T-helper 1 cell (primary cell): Measurements from ENCODE around the gene POM121L2.

Experiments
- DNase-seq, 5 donors: peaks; one replicate each; pipeline ENCODE4 v3.0.0-alpha.2; 2012 to 2020
- total RNA-seq, 4 donors: gene quantifications; one replicate each; lab custom pipeline; 2026; lab: John Stamatoyannopoulos, UW

POM121L2 gene
- total RNA-seq, result 0 reads per million in 4 donors

GRCh38 chr6:27312146-27312949 lies at the start of gene POM121L2:
Gene POM121L2, minus strand, starts transcription at chr6:27312273. Its CDS starts 103 bp downstream, at chr6:27312170.
- peak; percentile 14 to 62 (median 42) for DNase-seq

- no peak for DNase-seq
Measured at GRCh38 chr6:27359231-27359630, 47.2 kb upstream of the POM121L2 start.

DNA sequence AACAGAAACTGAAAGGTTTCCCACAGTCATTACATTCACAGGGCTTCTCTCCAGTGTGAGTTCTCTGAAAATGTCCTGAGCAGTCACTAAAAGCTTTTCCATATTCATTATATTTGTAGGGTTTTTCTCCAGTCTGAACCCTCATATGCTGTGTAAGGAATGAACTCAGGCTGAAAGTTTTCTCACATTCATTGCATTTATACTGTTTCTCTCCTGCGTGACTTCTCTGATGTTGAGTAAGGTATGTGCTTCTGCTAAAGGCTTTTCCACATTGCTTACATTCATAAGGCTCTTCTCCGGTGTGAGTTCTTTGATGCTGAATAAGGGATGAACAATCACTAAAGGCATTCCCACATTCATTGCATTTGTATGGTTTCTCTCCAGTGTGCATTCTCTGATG lies 46.7 kb upstream of the POM121L2 start:
- DNase-seq, result no peak

DNA sequence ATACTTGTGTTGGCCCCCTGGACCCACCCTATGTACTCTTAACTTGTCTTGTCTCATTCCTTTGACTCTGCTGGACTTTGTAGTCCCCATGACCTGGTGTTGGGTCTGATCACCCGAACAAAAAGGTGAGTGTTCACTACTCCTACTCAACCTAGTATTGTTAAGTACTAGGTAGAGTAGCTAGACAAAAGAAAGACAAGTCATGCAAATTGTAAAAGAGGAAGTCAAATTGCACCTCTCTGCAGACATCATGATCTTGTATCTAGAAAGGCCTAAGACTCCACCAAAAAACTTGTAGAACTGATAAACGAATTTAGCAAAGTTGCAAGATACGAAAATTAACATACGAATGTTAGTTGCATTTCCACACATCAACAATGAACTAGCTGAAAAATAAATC lies 40.8 kb upstream of the POM121L2 start:
- no peak for DNase-seq

- no peak for DNase-seq
Measured at GRCh38 chr6:27334141-27334540, 22.1 kb upstream of the POM121L2 start.

DNA sequence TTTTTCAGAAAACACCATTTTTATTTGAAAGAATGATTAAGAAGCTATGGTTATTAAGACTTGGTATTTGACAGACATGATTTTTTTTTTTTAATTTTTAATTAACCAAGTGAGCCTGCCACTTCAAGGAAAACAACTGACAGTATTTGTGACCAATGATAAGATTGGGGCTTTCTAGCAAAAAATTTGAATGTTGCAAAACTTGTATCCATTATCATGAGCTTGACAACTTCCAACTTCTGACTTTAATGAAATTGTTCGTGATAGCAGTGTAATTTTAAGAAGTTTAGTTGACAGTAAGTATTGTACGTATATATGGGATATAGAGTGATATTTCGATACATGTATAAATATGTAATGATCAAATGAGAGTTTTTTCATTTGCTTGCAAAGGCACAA lies 21.6 kb upstream of the POM121L2 start:
- DNase-seq, result no peak

DNA sequence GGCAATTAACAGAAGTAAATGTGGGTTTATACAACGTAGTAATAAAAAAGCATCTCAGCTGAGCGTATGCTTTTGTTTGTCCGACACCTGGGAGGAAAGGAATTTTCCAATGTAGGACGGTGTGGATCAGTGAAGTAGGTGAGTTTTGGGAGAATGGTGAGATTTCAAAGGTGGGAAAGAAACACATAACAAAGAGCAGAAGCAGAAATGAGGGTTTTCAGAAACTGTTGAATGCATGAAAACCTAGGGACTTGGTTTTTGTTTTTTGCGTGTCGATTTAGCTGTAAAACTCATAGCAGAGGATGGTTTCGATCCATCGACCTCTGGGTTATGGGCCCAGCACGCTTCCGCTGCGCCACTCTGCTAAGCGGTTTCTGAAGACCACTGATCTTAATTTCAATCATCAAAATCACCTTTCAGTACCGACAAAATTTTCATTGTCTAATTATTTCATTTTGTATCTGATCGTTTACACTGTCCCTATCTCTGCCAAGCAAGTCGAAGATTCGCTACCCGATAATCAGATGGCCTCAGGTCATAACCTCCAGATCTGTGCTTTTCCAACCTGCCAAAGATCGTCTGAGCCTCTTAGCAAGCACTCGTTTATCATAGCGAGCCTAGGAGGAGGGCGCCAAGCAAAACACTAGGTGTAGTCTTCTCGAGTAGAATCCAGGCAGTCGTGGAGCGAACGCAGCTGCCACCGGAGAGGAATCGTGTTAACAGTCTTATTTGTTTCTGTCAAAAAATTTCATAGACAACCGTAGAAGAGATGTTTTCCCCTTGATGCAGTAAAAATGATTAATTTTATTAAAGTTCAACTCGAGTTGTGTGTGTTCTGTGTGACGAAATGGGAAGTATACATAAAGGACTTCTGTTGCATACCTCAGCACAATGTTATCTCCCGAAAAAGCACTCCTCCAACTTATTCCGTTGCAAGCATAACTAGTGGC lies 20.9 kb upstream of the POM121L2 start:
- DNase-seq, result peak in 4 of 5 donors; percentile 24 to 37 (median 32)

DNA sequence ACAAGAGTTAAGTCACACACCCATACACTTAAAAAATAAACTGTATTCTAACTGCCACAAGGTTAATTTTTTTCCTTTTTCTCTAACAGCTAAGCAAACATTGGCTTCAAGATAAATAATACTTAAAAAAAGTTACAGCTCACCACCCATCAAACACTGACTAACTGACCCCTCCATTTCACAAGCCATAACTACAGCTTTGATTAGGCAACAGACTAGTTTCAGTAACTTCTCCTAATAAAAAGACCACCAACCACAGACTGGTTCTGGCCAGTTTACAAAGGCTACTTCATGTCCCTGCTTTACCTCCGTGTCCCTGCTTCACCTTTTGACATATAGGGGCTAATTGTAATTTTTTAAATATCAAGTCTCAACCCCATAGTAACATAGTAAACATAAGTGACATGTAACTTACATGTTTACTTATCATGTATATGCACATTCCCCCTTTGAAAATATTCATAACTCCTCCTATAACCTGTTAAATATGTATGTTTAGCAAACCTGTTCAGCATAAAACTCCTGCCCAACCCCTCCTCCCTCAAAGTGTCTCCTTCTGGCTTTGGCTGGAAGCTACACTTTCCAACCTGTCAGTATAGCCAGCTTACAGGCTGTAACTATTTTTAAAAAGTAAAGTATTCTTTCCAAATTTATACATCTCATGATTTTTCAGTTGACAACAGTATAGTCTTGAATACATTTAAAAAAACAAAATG lies 15.1 kb upstream of the POM121L2 start:
- DNase-seq, result no peak

DNA sequence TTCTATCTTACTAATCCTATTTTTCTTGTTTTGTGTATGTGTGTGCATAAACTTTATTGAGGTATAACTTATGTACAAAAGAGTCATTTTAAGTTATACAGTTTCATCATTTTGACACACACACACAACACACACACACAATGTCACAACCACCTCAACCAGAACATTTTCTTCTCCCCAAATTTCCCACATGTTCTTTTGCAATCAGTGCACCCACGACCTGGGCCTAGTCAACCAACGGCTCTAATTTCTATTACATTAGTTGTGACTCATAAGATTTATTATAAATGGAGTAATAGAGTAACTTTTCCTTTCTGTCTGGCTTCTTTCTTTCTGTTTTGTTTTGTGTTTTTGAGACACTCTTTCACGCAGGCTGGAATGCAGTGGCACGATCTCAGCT lies 9.8 kb upstream of the POM121L2 start:
- no peak for DNase-seq

DNA sequence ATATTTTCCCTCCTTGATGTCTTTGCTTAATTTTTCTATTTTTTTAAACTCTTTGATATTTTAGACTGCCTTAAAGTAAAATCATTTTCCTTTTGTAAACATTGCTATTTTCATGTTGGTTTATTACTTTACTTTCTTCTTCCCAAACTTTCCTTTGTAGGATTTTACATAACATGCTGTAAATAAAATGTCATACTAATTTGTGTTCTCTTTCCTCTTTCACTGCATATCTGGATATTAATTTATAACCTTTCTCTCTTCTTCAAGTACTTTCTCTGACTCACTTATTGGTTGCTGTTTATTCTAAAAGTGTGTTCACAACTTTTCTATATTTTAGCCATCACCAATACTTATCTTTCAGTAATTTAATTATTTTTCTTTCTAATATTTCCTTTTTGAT lies 9.3 kb upstream of the POM121L2 start:
- no peak for DNase-seq

DNA sequence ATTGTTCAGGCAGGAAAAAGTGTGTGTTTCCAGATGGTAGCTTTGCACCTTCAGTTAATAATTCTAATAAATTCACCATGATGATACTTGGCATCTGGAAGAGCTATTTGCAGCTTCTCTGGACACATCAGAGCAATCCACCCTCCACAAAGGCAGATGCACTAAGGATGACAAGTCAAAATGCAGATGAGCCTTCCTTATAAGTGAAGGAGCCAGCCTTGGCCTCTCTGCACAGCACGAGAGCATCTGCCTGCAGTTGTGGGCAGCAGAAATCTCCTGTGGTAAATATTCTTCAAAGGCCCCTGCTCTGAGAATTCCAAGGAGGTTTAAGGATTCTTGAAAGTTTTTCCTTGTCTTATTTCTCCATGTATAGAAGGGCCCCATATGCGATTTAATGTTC lies 6.9 kb upstream of the POM121L2 start:
- no peak for DNase-seq

DNA sequence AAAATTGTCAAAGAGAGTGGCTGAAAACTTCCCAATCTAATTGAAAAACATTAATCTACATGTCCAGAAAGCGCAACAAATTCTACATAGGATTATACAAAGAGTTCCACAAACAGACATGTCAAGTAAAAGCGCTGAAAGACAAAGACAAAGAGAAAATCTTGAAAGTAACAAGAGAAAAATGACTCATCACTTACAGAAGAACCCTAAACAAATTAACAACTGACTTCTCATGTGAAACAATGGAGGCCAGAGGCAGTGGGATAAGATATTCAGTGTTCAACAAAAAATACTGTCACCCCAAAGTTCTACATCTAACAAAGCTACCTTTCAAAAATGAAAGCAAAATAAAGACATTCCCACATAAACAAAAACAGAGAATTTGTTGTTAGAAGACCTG lies 2.0 kb upstream of the POM121L2 start:
- no peak for DNase-seq

GRCh38 chr6:27312950-27313271 lies 838 bp upstream of the POM121L2 start:
- no peak for DNase-seq

GRCh38 chr6:27311806-27312145 lies 297 bp downstream of the POM121L2 start:
- DNase-seq, result no peak

DNA sequence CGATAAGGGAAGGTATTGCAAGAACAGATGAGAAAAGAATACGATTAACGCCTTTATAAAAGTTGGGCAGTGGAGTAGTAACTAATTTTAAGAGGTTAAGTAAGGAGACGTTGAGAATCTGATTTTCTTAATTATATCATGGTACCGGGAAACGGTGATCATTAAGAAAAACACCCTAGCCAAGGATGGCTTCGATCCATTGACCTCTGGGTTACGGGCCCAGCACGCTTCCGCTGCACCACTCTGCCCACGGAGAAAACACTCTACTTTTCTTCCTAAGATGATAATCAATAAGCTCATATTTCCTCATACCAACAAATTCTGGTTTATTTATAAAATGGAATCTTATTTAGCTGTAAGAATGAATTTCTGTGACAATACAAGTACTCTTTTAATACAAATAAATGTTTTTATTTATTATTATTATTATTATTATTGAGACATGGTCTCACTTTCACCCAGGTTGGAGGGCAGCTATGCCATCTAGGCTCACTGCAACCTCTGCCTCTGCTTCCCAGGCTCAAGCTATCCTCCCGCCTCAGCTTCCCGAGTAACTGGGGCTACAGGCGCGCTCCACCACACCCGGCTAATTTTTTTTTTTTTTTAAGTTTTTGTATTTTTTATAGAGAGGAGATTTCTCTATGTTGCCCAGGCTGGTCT lies 8.3 kb downstream of the POM121L2 start:
- DNase-seq, result no peak

GRCh38 chr6:27297857-27298730 lies 14.0 kb downstream of the POM121L2 start:
- DNase-seq, result no peak

DNA sequence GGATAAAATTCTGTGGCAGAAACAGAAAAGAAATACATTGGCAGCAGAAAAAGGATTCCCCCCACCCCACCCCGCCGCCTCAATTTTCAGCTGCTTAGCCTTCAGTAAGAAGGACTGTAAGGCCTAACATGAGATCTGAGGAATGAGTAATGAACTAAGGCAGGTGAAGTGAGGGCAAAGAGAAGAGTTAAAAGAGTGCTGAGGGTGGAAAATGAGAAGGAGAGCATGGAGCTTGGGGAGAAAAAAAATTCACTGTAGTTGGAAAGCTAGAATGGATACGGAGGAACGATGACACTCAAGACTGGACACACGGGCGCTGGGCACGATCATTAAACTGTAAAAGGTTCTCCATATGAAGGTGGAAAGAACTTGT lies 14.6 kb downstream of the POM121L2 start:
- no peak for DNase-seq

- DNase-seq, result no peak
Measured at GRCh38 chr6:27296106-27296783, 15.8 kb downstream of the POM121L2 start.

DNA sequence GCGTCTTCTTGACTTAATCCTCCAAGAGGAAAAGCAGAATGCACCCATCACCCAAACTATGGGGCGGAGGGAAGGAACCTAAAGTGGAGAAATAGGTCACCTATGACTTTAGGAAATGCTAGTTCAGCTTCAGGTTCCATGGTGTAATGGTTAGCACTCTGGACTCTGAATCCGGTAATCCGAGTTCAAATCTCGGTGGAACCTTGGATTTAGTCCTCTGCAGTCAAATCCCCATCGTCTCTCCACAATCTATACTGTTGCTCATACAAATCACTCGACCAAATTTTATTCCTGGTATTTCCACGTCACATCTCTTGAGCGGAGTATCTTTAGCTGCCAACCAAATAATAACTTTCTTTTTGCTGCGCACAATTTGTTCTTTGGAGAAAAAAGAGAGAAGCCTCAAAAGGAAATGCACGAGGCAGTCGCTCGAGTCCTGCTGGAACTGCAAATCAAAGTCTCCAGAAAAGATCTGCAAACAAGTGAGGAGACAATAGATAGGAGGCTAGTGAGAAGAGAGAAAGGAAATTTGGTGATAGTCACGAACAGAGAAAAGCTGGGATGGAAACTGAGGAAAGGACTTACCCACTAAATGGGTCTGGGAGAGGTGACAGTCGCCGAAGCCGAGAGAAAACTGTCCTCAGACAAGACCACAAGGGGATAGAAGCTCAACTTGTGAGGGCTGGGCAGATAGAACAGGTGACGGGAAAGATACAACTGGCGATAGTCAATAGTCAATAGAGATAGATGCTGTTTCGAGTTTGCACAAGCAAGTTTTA lies 16.6 kb downstream of the POM121L2 start:
- no peak for DNase-seq

DNA sequence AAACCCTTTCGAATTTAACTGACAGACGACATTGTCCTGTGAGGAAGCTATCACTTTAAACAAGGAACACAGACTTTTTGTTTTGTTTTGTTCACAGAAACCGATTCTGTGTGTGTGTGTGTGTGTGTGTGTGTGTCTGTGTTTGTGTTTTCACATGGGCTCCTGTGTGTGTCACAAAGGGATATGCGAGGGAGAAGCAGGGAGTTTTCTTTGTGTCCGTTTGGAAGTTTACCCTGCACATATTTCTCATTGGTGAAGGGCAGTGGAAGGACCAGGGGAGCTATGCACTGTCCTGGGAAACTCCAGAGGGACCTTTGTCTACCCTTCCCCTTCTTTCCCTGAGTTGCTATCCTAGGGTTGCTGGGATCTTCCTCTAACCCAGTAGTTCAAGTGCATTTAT lies 17.7 kb downstream of the POM121L2 start:
- DNase-seq, result no peak
